Ecto neural progenitor cell (in vitro differentiated cells): ENCODE measurements around the gene SSBP3.

ENCODE experiments used
- DNase-seq: peaks from one replicate; pipeline ENCODE4 v3.0.0-alpha.2; 2018; ENCODE audit warnings: low spot score

SSBP3 gene

DNA sequence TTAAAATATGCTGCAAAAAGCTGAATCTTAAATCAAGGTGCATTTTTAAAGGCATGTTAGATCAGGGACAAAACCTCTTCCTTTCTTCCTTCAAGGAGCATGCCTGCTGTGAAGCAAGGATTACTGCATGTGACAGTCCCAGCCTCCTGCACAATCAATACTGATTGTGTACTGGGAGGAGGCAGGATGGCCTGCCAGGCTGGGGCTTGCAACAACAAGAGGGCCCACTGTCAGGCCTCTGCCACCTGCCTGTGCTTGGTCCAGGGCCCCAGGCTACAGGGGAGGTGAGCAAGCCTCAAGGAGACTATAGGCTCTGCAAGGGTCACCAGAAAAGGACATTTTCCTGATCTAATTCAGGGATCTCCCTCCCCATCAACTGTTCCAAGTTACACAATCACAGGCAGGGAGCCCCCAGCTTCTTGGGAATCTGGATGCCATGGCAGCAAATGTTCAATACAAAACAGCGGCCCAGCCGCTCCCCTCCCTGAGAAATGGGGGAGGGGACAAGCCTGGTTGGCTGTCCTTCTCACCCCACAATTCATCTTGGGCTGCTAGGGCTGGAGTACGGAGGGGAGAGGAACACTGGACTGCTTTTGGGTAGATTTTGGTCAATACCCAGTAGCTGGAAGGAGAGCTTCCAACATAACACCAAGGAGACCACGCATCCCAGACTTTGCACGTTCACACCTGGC, 76.7 kb downstream of the SSBP3 start:
- peak; percentile 58 for DNase-seq

DNA sequence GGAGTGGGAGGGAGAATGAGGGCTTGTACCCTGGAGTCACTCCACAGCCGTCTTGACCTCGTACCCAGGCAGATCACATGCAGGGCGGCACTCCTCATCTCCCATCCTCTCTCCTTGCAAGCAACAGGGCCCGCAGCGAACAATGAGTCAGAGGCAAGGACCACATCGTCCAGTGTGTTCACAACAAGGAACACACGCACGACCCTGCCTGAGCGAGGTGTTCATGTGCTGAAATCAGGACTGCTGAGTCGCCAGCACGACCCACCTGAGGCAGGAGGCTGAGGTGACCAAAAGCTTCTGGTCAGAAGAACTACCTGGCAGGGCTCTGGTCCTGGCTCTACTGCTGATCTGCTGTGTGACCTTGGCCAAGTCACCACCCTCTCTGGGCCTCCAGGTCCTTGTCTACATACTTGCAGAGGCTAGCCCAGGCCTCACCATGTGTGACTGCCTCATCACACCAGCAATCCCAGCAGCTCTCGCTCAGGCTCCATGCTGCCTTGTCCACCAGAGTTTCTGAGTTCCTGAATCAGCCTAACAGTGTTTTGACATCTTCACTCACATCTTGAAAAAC, 78.0 kb downstream of the SSBP3 start:
- DNase-seq = peak; percentile 47

DNA sequence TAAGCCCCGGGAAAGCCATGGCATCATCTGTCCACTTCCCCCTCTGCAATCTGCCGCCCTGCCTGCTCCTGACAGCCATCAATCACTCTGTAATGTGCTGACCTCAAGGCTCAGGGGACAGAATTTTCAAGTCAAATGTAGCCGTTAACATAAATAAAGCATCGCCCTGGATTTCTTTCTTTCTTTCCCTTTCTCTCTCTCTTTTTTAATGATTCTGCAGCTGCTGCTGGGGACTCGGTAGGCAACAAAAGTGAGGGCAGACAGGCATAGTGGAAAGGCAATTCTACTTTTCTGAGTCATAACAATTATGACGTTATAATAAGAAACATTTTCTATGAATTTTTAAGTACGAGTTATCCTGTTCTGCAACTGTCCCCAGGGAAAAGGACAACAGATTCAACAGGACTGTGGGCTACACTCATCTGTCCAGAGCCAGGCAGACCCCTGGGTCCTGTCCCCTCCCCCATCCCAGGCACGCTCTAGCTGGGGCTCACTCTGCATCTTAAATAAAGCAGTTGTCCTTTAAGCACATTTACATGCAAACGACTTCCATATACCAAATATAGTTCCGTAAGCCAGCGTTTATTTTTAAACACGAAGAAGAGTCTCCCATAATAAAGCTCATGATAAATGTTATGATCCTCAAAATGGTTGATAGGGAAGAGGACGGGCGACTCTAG, 78.7 kb downstream of the SSBP3 start:
- no peak for DNase-seq

DNA sequence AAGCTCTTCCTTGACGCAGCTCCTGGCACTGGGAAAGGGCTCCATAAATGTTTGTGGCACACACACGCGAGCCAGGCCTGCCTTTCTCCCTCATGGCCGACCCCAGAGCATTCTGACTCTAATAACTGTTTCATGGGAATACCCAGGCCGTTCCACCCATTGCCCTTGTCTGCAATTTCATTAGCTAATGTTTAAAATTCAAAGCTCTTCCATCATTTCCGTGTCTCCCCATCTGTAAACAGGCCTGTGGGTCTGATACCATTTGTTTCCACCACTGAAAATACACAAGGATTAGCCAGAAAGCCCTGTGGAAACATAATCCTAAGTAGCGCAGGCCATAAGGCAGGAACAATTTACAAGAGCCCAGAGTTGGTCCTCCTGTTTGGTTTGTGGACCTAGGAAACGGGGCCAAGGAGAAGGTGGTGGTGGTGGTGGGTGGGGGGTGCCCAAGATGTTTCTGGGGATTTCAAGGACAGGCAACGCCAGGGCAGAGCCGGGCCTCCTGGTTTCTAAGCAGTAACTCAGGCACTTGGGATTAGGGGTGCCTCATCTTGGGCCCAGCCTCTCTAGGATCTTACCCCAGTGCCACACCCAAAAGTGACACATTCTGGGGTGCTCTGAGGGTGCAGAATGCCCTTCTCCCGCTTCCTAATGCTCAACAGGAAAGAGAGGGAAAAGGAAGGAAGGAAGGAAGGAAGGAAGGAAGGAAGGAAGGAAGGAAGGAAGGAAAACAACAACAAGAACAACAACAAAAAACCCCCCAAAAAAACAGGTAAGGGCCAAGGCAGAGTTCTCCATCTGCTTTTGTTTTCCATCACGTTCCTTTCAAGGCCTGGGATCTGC, 79.4 kb downstream of the SSBP3 start:
- DNase-seq = no peak

DNA sequence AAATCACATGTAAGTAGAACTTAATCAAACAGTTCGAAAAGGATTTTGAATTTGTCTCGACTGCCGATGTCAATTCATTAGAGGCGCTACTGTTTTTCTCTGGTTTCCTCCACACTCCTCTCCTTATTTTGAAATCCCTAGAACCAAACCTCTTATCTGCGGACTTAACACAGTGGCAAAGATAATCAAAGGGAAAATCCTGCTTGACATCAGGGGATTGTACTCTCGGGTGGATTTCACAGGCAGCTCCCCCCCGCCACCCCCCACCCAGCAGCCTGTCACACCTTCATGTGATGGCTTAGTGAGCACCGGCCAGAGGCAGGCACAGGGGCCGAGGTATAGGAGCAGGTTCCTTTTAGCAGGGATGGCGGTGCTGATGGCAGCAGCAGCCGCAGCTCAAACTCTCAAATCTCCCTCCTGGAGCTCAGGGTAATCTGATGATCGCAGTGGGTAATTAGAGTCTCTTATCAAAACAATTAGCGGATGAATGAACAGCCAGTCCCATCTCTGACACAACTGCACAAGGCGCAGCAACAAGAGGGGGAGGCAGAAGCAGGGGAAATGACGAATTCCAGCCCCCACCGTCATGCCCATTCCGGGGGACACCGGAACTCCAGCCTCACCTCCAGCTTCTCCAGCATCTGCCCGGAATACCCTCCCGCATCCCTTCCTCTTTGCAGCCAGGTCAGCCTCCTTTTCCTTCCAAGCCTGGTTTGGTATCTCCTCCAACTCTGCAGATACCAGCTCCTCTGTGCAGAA, 80.3 kb downstream of the SSBP3 start:
- DNase-seq = peak; percentile 48

DNA sequence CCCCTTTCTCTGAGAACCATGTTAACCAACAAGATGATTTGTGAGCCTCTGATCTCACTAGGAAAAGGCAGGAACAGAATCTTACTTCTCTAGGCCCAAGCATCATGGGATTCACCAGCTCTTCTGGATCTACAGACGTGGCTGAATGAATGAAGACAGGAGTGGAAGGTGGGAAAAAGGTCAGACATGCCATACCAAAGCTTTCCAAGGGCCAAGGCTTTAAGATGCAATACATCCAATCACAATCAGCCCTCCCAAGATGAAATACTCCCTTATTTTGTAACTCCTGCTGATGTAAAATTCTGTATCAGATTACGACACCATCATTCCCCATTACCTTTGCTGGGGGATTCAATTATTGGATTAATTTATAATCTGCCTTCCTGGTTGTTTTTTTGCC, 80.9 kb downstream of the SSBP3 start:
- no peak for DNase-seq

DNA sequence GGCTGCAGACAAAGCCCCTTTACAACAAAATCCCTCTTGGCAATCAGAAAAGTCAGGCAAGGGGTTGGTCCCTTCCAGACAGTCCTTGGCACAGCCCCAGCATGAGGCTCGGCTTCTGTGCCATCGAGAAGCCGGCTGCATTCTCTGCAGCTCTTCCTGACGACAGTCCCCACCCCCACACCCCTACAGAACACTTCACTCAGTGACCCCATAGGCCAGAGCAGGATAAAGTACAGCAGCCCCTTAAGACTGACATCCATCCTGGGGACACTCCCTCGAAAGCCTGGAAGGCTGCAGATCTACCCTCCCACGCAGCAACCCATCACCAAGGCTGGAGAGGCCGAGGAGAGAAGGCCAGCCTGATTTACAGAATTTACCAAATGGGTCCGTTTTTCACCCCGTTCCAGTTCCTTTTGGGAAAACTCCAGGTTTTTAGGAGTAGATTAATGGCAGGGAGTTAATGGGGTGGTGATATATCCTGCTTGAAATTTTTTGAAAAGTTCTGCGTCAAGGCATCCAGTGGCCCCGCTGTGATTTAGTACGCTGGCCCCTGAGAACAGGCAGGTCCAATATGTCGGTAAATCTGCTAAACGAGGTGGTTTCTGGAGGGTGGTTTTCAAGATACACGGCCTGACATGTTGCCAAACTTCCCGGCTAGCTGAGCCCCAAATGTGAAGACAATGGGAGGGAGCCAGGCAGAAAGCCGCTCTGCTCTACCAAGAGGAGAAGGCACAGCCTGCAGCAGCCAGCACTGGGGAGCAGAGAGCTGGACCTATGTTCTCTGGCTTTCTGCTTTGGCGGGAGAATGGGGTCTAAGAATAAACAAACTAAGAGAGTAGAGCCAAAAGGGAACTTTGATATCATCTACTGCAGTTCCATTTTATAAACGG, 81.7 kb downstream of the SSBP3 start:
- peak; percentile 46 for DNase-seq

DNA sequence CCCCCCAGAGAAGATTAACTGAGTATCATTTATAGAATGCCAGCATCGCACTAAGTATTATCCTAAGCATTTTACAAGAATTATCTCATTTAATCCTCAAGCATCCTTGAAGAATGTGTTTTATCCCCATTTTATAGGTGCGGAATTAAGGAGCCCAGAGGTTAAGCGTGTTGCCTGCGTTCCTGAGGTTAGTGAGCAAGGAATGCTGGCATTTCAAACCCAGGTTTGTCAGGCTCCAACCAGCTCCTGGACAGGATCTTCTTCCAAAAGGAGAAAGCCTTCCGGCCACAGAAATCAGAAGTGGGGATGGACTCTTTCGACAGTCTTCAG, 82.3 kb downstream of the SSBP3 start:
- no peak for DNase-seq

DNA sequence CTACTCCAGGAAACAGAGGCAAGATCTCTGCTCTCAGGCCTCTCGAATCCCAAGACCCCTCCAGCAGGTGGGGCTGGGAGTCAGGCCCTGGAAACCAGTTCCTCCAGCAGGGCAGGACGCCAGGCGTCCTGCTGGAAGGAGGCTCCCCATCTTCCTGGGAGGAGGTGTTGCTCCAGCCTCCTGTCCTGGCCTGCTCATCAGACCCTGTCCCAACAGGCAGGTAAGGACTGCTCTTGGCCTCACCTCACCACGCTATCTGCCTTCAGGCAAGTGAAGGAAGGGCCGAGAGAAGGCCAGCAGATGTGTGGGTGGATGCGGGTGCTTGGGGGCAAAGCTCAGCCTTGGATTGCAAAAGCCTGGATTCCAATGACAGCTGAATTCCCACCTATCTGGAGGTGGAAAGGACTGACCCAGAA, 82.9 kb downstream of the SSBP3 start:
- peak; percentile 53 for DNase-seq

DNA sequence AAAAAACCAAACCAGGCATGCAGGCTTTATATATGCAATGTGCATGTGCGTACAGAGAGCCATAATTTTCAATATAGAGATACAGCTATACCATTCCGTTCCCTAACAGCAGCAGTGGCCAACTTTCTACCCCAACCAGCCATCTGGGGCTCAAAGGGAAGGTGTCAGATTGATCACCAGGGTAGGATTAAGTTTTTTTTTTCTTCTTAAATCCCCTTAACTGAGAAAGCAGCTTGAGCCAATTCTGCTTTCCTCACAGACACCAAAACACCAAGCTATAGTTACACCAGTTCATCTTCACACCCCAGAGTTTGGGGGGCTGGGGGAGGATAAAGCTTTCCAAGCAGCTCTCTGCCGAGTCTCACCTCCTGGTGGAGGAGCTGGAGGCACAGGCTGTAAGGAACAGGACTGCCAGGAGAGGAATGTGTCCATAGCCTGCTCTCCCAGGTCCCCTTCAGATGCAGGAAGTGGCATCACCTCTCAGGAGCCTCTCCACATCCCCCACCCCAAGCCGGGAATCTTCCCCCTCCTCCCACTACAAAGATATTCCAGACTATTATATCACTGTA, 87.9 kb downstream of the SSBP3 start:
- no peak for DNase-seq

DNA sequence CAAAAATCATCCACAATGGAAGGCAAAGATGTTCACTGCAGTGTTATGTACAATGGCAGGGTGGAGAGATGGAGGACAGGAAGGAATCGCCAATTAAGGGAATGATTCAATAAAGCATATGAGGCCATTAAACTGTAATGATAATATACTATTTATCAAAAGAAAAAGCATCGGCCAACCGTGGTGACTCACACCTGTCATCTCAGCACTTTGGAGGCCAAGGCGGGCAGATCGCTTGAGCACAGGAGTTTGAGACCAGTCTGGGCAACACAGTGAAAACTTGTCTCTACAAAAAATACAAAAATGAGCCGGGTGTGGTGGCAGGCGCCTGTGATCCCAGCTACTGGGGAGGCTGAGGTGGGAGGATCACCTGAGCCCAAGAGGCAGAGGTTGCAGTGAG, 89.1 kb downstream of the SSBP3 start:
- no peak for DNase-seq

DNA sequence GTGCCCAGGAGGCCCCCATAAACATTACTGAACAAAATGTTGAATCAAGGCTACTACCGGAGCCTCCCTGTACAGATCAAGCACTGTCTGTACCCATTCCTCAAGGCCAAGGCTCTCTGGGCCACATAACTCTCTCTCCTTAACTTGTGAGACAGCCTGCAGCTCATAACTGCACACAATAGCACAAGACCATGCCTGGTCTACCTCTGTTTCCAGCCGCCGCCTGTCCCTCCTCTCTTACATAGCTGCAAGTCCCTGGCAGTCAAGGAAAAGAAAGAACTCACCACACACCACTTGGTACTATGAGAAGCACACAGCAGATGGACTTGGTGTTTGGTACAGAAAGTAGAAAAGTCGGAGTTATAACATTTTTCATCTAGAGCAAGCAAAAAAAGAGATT, 91.1 kb downstream of the SSBP3 start:
- DNase-seq = no peak

DNA sequence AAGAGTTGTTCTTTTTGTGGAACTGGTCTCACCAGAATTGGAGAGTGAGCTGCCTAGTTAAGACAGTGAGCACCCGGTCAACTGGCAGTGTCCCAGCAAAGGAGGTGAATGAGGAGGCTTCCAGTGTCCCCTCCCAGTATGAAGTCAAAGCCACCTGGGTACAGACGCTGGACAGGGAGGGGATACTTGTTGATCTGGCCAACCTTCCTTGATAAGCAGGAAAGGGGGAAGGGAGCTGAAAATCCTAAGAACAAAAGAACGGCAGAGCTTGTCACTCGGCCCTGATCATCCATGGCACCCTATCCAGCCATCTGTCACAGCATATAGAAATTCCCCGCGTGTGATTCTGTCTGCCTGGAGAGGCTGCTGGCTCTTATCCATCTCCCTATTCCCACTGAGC, 91.5 kb downstream of the SSBP3 start:
- DNase-seq = no peak

DNA sequence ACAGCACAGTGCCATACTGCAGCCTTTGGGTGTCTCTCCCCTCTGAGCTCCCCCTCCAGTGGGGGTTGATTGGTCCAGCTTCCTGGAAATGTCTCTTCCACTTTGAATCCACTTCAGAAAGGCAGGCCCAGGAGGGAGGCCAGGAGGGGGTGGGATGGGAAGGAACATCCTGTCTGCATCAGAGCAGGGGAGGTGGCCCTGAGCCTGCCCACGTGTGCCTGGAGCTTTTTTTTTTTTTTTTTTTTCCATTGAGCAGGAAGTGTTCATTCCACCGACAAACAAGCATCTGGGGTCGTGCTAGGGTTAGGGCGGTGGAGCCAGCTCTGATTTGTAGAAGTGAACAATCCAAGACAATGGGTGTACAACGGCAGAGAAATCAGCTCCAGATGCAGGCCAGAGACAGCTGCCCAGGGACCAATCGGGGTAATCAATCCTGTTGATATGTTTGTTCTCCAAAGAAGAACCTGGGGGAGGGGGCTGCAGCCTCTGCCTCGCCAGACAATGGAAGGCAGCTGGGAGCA, 93.3 kb downstream of the SSBP3 start:
- DNase-seq = peak; percentile 55

DNA sequence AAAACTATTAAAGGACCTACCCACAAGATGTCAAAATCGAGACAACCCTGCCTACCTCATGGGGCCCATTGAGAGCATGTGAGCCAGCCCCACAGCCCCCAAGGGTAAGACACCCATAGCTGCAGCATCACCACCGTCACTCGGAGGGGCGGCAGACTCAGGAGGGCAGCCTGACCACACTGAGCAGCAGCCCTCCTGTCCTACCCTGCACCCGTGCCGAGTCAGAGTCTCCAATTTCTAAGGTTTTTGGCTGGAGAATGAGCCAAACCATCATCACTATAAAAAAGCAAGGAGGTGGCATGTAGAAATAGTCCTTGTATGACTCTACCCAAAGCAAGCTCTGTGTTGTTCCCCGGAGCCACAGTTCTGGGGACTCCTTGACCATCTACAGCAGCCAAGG, 94.7 kb downstream of the SSBP3 start:
- DNase-seq = no peak

DNA sequence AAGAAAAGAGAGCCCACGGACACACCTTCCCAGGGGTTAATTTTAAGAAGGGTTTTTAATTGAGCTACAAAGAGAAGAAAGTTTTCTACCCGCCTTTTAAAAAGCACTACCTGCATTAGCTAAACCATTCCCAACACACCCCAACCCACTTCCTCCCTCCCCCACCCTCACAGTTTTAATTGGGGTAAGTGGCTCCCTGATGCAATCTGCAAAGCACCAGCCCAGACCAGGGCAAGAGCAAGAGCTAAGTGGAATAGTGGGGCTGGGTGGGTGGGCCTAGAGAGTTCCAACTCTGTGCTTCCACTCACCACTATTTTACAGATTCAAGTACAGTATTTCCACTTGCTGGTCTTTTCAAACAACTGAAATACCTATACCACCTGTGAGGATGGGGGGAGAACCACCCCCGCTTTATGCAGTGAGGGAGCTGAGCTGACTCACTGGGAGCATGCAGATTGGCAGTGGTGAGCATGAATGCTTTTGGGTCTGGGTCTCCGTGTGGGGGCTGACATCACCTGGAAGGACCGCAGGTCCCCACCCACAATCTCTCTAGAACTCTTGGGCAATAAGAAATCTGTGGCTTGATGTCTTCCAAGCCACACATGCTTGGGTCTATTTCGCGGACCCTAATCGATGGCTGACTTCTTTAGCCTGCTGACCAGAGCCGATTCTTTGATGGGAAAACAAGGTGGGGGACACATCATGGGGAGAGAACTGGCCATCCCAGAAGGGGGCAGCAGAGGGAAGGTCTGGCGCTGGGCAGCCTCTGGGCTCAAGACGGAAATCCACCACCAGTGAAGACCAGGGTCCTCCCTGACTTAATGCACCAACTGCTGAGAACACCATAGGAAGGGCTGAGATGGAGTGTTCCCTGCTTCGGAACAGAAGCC, 95.5 kb downstream of the SSBP3 start:
- DNase-seq = peak; percentile 78

DNA sequence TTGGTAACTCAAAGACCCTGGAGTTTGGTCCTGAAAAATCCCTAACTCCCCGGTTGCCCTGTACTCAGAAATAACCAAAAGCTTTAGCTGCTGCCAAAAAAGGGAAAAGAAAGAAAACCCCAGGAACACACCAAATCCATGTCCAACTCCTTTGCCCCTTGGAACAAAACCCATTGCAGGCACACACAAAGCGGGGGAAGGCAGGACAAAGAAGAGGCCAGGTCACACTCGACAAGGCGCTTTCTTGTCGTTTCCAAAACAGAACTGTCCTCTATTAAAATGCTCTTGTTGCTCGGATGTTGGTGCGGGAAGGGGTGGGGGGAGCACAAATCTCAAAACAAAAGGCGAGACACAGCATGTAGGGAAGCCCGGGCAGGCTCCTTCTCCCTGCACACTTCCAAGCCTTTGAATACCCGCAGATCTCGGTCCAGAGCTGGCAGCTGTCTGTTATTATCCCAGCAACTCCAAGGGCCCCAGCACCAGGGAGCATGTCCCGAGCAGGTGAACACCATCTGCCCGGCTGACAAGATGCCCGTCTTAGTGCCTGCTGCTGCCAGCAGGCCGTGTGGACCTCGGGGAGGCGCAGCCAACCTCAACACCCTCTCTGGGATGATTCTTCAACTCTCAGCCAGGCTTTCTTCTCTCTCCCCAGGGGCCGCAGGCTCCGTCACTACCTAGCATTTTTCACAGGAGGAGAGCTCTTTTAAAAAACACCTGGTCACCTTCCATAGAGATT, 96.4 kb downstream of the SSBP3 start:
- peak; percentile 59 for DNase-seq

DNA sequence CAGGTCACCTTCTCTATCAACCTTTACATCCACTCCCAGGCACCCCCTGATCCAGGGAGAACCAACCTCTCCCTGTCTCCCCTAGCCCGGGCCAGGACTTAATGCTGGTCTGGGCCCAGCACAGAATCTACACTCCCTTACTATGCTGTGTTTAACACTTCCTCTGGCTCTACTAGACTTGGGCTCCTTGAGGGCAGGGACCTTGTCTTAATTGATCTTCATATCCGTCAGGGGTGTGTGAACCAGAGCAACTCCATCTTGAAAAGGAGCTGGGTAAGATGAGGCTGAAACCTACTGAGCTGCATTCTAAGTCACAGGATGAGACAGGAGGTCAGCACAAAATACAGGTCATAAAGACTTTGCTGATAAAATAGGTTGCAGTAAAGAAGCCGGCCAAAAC, 98.9 kb downstream of the SSBP3 start:
- DNase-seq = no peak
